ENCODE measurements around the gene SESN2. TPM values are rescaled to one million over a fixed set of nuclear protein-coding genes. Genes with fewer than 3 reads are reported as not detected.

SESN2 gene
- total RNA-seq (2013; cell fraction: nucleolus; rRNA removed) = 3.6 and 4.0 TPM in 2 replicates
- total RNA-seq (2014; rRNA removed) (18.3 and 22.1 TPM in 2 replicates), total RNA-seq (2014; rRNA removed; fragmentation: Illumina TruSeq; extraction: Trizol) (7.6 and 8.6 TPM in 2 replicates), total RNA-seq (2021) (21.7 and 23.9 TPM in 2 replicates), polyA plus RNA-seq (2011; rRNA removed) (7.0 and 16.7 TPM in 2 replicates), polyA plus RNA-seq (2014; fragmentation: Illumina TruSeq; extraction: Trizol) (6.9 and 13.4 TPM in 2 replicates), polyA plus RNA-seq (2014; fragmentation: Nextera tagmentation; extraction: Ambion mirVana) (1 to 10 TPM; 1.5 to 2.7 TPM), polyA plus RNA-seq (2014; rRNA removed) (19.0 and 21.7 TPM in 2 replicates), polyA plus RNA-seq (2016; fragmentation: Nextera tagmentation; extraction: Ambion mirVana) (10 to 100 TPM; 33.0 to 40.9 TPM), polyA minus RNA-seq (2011; rRNA and poly(A)+ RNA removed) (13.8 and 20.2 TPM in 2 replicates), Bru-seq, nascent RNA (percentile 74 among the genes with signal in this experiment), BruChase-seq, experiment 1, labeled RNA remaining after a 6-hour chase (percentile 63 among the genes with signal in this experiment), BruChase-seq, experiment 2, labeled RNA remaining after a 2-hour chase (percentile 73 among the genes with signal in this experiment)
- polyA plus RNA-seq (2011; ENCODE audit: low read depth) = 8.6 TPM
- polyA plus RNA-seq (2011; cell fraction: cytosol; rRNA removed) = 17.2 and 19.0 TPM in 2 replicates
- 15.9 and 16.1 TPM in 2 replicates for polyA plus RNA-seq (2011; cell fraction: nucleus; rRNA removed)
- polyA plus RNA-seq (2012) = 14.6 and 17.5 TPM in 2 replicates
- polyA minus RNA-seq (2011; cell fraction: cytosol; rRNA and poly(A)+ RNA removed) = 8.0 and 9.6 TPM in 2 replicates
- 4.2 and 5.7 TPM in 2 replicates for polyA minus RNA-seq (2011; cell fraction: nucleus; rRNA and poly(A)+ RNA removed)
- long read RNA-seq, experiment 1, transcript SESN2-201 (10 exons, 3,453 nt) = major isoform, 23 of 26 reads
- long read RNA-seq, experiment 1, partial matches to known transcripts = 1 of 26 reads
- long read RNA-seq, experiment 1, other reads (novel, unspliced or antisense) = 2 of 26 reads
- long read RNA-seq, experiment 2, partial matches to known transcripts = 4 of 4 reads
- long read RNA-seq, experiment 2, other reads (novel, unspliced or antisense) = 0 of 4 reads

- peak; percentile 72 for FAIRE-seq
- RAD21 ChIA-PET (ENCODE audit: unreplicated experiment) = interaction anchor here (4.4 kb wide), 1 partner anchor 10 kb away, joined by 28 read pairs; no protein-coding TSS in a partner anchor
- DNase-seq (ENCODE audit: low read depth, low spot score) = peak; percentile 84
- peaks cover 31% of the 10 kb centered on the region for H3K79me2 ChIP-seq (ENCODE audit: control insufficient read depth, insufficient read depth, low read length)
- CTCF ChIA-PET = interaction anchor here (1.6 to 3.2 kb wide), 3 partner anchors 10 to 25 kb away, joined by 4 to 33 read pairs (median 21); no protein-coding TSS in a partner anchor
- WGBS (ENCODE audit: insufficient coverage, insufficient replicate concordance, low lambda C conversion rate, missing lambda C conversion rate) = 2% methylated on average over 75 of the region's 76 CpGs
- POLR2A ChIA-PET = interaction anchor here (0.9 to 6.5 kb wide), 3 partner anchors 11 to 24 kb away, joined by 4 to 51 read pairs (median 7); partner anchors contain the start of gene ATP5IF1
- H3K4me3 ChIP-seq = peak within 1 kb of the TSS; percentile 97
- peak; percentile 97 for ATAC-seq
- 0 out of 2 replicates have a peak, but pooled peaks cover 4% of the 10 kb centered on the region for H4K20me1 ChIP-seq (ENCODE audit: control insufficient read depth, insufficient read depth)
- in situ Hi-C loops (cut with MboI) (no loop called here), intact Hi-C loops (cut with micrococcal nuclease; ENCODE audit: unreplicated experiment) (no loop called here)
- peak within 1 kb of the TSS; percentile 55 for H3K27ac ChIP-seq (ENCODE audit: control insufficient read depth, insufficient read depth)
- H3K4me2 ChIP-seq (ENCODE audit: control insufficient read depth, insufficient read depth) = peak within 1 kb of the TSS; percentile 75
- H3K27me3 ChIP-seq (replicated peaks in 1 of 2; ENCODE audit: control insufficient read depth in 2 of 2, insufficient read depth in 2 of 2, low read length in 1 of 2) = no peaks in the 10 kb centered on the region
- peak within 1 kb of the TSS; percentile 79 for H3K9ac ChIP-seq (ENCODE audit: control insufficient read depth, insufficient read depth, low read length)
- no peaks in the 10 kb centered on the region for H3K36me3 ChIP-seq (ENCODE audit: control insufficient read depth in 2 of 2, insufficient read depth in 2 of 2, low read length in 1 of 2)
- H2AFZ ChIP-seq (ENCODE audit: control insufficient read depth, low read depth, low read length) = peak within 1 kb of the TSS; percentile 90
- SMC1A ChIA-PET (ENCODE audit: uncharacterized antibody, unreplicated experiment) = interaction anchor here (0.7 kb wide), 1 partner anchor 13 kb away, joined by 3 read pairs; no protein-coding TSS in a partner anchor
- H3K4me1 ChIP-seq (ENCODE audit: control insufficient read depth, insufficient read depth, low read length) = peaks cover 5% of the 10 kb centered on the region
- no peaks in the 10 kb centered on the region for H3K9me3 ChIP-seq (replicated peaks; ENCODE audit: control insufficient read depth, insufficient read depth, low read length)
- BruUV-seq (replicated peaks) = TSS peak; percentile 79
- TF ChIP-seq NRF1 (conservative IDR thresholded peaks at IDR 0.05; ENCODE audit: low read depth, low read length) (no peak), NR2C2 (IDR thresholded peaks at IDR 0.05; ENCODE audit: borderline replicate concordance, control insufficient read depth, insufficient read length, low read depth) (no peak), ELK1 (IDR thresholded peaks at IDR 0.05; ENCODE audit: low read depth, low read length) (peak; percentile 53; the same call in 1 of the 2 replicates), TCF12 (IDR thresholded peaks at IDR 0.05; ENCODE audit: low read depth, low read length) (0 out of 2 replicates have a peak, but pooled peaks have one; percentile 30), GABPA (IDR thresholded peaks at IDR 0.05; ENCODE audit: low read depth) (peak; percentile 28; the same call in 1 of the 2 replicates), CREB1 (IDR thresholded peaks at IDR 0.05; ENCODE audit: low read depth) (peak; percentile 54; the same call in 1 of the 2 replicates), REST (IDR thresholded peaks at IDR 0.05; ENCODE audit: low read depth, low read length) (no peak), MLLT1 (IDR thresholded peaks at IDR 0.05) (no peak), HCFC1 (IDR thresholded peaks at IDR 0.05; ENCODE audit: low read length) (peak; percentile 84), EP300 (IDR thresholded peaks at IDR 0.05; ENCODE audit: borderline replicate concordance in 1 of 2, control insufficient read depth in 1 of 2, low read depth in 2 of 2, low read length in 2 of 2) (0 out of 4 replicates have a peak, but pooled peaks of 1 of the 2 experiments have one; percentile 20)
Measured at GRCh38 chr1:28259252-28259933, at the start of gene SESN2. Gene SESN2, plus strand, starts transcription at chr1:28259518. Its CDS starts 330 bp downstream, at chr1:28259848.

Data from GM12878 (cell line).